ENCODE measurements around the gene HOXD4. TPM values are rescaled to one million over a fixed set of nuclear protein-coding genes. Genes with fewer than 3 reads are reported as not detected.

Gene HOXD4
- total RNA-seq, 4 donors from 2014 or later: 0.69 to 3.6 (median 1.3) TPM; not detected in 1

DNA sequence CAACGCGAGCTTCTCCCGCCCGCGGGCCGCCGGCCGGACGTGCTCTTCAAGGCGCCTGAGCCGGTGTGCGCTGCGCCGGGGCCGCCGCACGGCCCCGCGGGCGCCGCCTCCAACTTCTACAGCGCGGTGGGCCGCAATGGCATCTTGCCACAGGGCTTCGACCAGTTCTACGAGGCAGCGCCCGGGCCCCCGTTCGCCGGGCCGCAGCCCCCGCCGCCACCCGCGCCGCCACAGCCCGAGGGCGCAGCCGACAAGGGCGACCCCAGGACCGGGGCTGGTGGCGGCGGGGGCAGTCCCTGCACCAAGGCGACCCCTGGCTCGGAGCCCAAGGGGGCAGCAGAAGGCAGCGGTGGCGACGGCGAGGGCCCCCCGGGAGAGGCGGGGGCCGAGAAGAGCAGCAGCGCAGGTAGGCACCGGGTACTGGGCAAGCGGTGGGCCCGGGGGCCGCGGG is 43.6 kb upstream of the HOXD4 start:
- Histone ChIP-seq H3K4me3 (peak overlapping the region in 1 of 2 donors; percentile 31), H3K27ac (no peak overlapping the region), H3K4me1 (peaks cover 0 to 56% (median 31%) of the 10 kb centered on the region in 3 donors), H3K9me3 (no peaks in the 10 kb centered on the region), H3K27me3 (peaks cover 99% of the 10 kb centered on the region), H3K36me3 (no peaks in the 10 kb centered on the region)
- no peak for ATAC-seq
- TF ChIP-seq EP300 (IDR thresholded peaks at IDR 0.05) (no peak), POLR2A (IDR thresholded peaks at IDR 0.05) (no peak), POLR2AphosphoS5 (IDR thresholded peaks at IDR 0.05) (no peak)
- TF ChIP-seq, protein P1, sequence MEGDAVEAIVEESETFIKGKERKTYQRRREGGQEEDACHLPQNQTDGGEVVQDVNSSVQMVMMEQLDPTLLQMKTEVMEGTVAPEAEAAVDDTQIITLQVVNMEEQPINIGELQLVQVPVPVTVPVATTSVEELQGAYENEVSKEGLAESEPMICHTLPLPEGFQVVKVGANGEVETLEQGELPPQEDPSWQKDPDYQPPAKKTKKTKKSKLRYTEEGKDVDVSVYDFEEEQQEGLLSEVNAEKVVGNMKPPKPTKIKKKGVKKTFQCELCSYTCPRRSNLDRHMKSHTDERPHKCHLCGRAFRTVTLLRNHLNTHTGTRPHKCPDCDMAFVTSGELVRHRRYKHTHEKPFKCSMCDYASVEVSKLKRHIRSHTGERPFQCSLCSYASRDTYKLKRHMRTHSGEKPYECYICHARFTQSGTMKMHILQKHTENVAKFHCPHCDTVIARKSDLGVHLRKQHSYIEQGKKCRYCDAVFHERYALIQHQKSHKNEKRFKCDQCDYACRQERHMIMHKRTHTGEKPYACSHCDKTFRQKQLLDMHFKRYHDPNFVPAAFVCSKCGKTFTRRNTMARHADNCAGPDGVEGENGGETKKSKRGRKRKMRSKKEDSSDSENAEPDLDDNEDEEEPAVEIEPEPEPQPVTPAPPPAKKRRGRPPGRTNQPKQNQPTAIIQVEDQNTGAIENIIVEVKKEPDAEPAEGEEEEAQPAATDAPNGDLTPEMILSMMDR (IDR thresholded peaks at IDR 0.05): no peak
- 0% methylated on average over 1 of the region's 59 CpGs; no CpG with 5 or more reads in 1 of the 2 donors for WGBS, 2 donors (ENCODE audit: low coverage in 1 of 2)

DNA sequence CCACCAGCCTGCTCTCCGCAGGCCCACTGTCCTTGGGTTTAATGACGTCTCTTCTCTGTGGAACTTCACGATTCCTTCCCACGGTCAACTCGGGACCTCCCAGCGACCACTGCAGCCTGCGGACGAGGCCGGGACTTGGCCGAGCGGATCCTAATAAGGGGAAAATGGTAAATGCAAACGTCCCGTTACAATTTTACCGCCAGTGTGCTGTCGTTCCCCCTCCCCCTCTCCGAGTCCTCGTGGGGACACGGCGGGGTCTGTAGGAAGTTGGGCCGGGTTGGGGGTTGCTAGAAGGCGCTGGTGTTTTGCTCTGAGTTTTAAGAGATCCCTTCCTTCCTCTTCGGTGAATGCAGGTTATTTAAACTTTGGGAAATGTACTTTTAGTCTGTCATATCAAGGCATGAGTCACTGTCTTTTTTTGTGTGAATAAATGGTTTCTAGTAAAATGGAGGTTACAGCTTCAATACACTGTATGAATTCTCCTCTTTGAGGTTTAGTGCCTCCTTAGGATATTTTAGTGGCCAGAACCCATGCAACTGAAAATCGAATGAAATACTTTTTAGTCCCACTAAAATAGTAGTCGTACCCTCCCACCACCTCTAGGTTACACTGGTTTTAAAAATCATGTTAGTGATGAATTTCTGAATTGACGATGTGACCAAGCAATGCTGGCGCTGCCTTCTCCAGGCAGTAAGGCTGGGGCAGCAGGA is 42.0 kb upstream of the HOXD4 start:
- Histone ChIP-seq H3K27ac (no peak overlapping the region), H3K4me1 (peaks cover 0 to 49% (median 24%) of the 10 kb centered on the region in 3 donors), H3K36me3 (no peaks in the 10 kb centered on the region), H3K9me3 (no peaks in the 10 kb centered on the region), H3K4me3 (no peak overlapping the region), H3K27me3 (peaks cover 99% of the 10 kb centered on the region)
- TF ChIP-seq POLR2A (IDR thresholded peaks at IDR 0.05): no peak
- TF ChIP-seq, protein P1 (IDR thresholded peaks at IDR 0.05): no peak
- no peak for TF ChIP-seq EP300 (IDR thresholded peaks at IDR 0.05)
- TF ChIP-seq POLR2AphosphoS5 (IDR thresholded peaks at IDR 0.05): no peak
- WGBS, 2 donors (ENCODE audit: low coverage in 1 of 2): 5 to 24% methylated on average over 2 to 22 of the region's 26 CpGs
- ATAC-seq: no peak

DNA sequence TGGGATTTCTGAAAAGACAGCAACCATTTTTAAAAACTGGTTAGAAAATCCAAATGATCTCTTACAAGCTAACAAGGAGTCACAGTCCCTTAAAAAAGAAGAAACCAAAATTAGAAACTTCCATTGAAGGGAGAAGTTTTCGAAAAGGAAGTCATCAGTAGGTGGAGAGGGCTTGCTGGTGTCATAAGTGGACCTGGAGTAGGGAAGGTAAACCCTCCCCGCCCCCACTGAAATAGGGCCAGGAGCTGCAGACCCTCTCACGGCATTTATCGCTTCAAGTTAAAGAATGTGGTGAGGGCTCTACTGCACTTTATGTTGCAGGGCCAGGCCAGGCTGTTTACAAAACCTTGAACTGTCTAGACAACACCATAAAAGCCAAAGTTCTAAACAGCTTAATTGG is 41.4 kb upstream of the HOXD4 start:
- H3K27ac ChIP-seq: no peak overlapping the region
- peaks cover 99% of the 10 kb centered on the region for H3K27me3 ChIP-seq
- no peaks in the 10 kb centered on the region for H3K9me3 ChIP-seq

DNA sequence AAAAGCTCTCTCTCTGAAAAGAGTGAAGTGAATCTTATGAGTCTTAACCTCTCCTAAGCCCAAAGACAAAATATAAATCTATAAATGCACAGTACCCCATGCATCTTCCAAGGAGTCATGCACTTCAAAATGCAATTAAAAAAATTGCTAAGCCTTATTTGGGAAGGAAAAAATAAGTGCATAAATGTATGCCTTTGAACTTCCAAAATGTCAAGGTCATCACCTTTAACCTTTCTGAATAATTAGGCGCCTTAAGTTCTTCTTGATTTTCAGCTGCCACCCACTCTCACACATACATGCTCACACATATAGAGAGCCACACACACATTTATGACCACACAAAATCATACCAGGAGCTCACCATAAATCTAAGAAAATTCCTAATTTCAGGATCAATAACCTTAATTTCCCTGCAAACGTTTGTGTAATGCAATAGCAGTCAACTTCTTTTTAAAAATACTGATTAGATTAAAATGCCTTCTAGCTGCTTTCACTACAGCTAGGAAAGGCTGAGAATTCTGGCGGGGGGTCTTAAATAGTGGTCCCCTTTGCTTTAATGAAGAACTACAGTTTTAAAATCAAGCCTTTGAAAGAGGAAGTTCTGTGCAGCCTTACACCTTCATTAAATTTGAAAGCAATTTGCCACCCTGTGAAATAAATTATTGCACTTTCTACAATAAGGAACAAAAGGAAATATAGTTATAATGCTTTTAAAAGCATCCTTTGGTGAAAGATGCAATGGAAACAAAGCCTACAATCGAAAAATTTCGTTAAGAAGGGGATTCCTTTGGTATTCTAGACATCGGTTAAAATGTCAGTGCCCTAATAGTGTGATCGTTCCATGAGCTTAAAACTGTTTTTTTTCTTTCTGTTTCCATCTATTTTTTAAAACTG is 40.7 kb upstream of the HOXD4 start:
- Histone ChIP-seq H3K4me1 (peaks cover 0 to 36% (median 20%) of the 10 kb centered on the region in 3 donors), H3K9me3 (no peaks in the 10 kb centered on the region), H3K36me3 (no peaks in the 10 kb centered on the region), H3K27me3 (peaks cover 99% of the 10 kb centered on the region), H3K27ac (no peak overlapping the region), H3K4me3 (no peak overlapping the region)
- no peak for ATAC-seq
- WGBS, 2 donors (ENCODE audit: low coverage in 1 of 2): 17 to 20% methylated on average over 7 of the region's 7 CpGs
- TF ChIP-seq EP300 (IDR thresholded peaks at IDR 0.05): no peak
- TF ChIP-seq POLR2A (IDR thresholded peaks at IDR 0.05): no peak
- no peak for TF ChIP-seq POLR2AphosphoS5 (IDR thresholded peaks at IDR 0.05)
- TF ChIP-seq, protein P1 (IDR thresholded peaks at IDR 0.05): no peak

More for the DNA sequence above, 41.4 kb upstream of the HOXD4 start:
- H3K4me3 ChIP-seq: no peak overlapping the region
- peaks cover 0 to 43% (median 20%) of the 10 kb centered on the region in 3 donors for H3K4me1 ChIP-seq
- 8 to 13% methylated on average over 2 to 4 of the region's 4 CpGs for WGBS, 2 donors (ENCODE audit: low coverage in 1 of 2)
- H3K36me3 ChIP-seq: no peaks in the 10 kb centered on the region
- TF ChIP-seq, protein P1 (IDR thresholded peaks at IDR 0.05): no peak
- TF ChIP-seq POLR2A (IDR thresholded peaks at IDR 0.05) (no peak), EP300 (IDR thresholded peaks at IDR 0.05) (no peak), POLR2AphosphoS5 (IDR thresholded peaks at IDR 0.05) (no peak)
- ATAC-seq: no peak

All from gastroesophageal sphincter (tissue), 4 donors.